ENCODE measurements around the gene METTL2B.

METTL2B gene

GRCh38 chr7:128452552-128452951 is 24.0 kb upstream of the METTL2B start:
- no peaks in the 10 kb centered on the region for H3F3A ChIP-seq (ENCODE audit: low read depth)
- H3K79me2 ChIP-seq (ENCODE audit: insufficient read depth, low read length): peaks cover 19% of the 10 kb centered on the region
- H3K9me2 ChIP-seq (replicated peaks; ENCODE audit: low read depth, low read length): no peaks in the 10 kb centered on the region
- H3K27me3 ChIP-seq (ENCODE audit: insufficient read depth, low read length, poor library complexity, severe bottlenecking): no peaks in the 10 kb centered on the region
- no peak overlapping the region for H3K4me2 ChIP-seq (ENCODE audit: low read depth, low read length, poor library complexity, severe bottlenecking)
- H3K9ac ChIP-seq (ENCODE audit: low read depth, low read length, poor library complexity, severe bottlenecking): no peak overlapping the region
- H4K20me1 ChIP-seq (ENCODE audit: insufficient read depth, low read length, poor library complexity, severe bottlenecking): peaks cover 8% of the 10 kb centered on the region
- no peaks in the 10 kb centered on the region for H3K9me3 ChIP-seq (ENCODE audit: insufficient read depth, low read depth, low read length)
- no peak overlapping the region for H2AFZ ChIP-seq (ENCODE audit: low read length)
- H3K4me3 ChIP-seq (ENCODE audit: low read length, poor library complexity, severe bottlenecking): no peak overlapping the region
- H3K36me3 ChIP-seq (ENCODE audit: insufficient read depth, low read length): no peaks in the 10 kb centered on the region
- no peak for TF ChIP-seq CTCF (conservative IDR thresholded peaks at IDR 0.05; ENCODE audit: low read length)
- no peak for TF ChIP-seq EZH2phosphoT487 (IDR thresholded peaks at IDR 0.05; ENCODE audit: borderline replicate concordance)
- H3K4me1 ChIP-seq (ENCODE audit: insufficient read depth, low read length, poor library complexity, severe bottlenecking): peaks cover 28% of the 10 kb centered on the region

- Histone ChIP-seq H2AFZ (ENCODE audit: low read length) (no peak overlapping the region; the same call in 1 of the 2 replicates), H3K9me3 (ENCODE audit: insufficient read depth, low read depth, low read length) (no peaks in the 10 kb centered on the region), H3K27me3 (ENCODE audit: insufficient read depth, low read length, poor library complexity, severe bottlenecking) (no peaks in the 10 kb centered on the region), H3K9ac (ENCODE audit: low read depth, low read length, poor library complexity, severe bottlenecking) (peak overlapping the region; percentile 94), H3F3A (ENCODE audit: low read depth) (no peaks in the 10 kb centered on the region), H3K4me2 (ENCODE audit: low read depth, low read length, poor library complexity, severe bottlenecking) (peak overlapping the region; percentile 92), H3K9me2 (replicated peaks; ENCODE audit: low read depth, low read length) (no peaks in the 10 kb centered on the region), H3K4me1 (ENCODE audit: insufficient read depth, low read length, poor library complexity, severe bottlenecking) (peaks cover 43% of the 10 kb centered on the region), H3K36me3 (ENCODE audit: insufficient read depth, low read length) (no peaks in the 10 kb centered on the region), H3K4me3 (ENCODE audit: low read length, poor library complexity, severe bottlenecking) (no peak overlapping the region), H4K20me1 (ENCODE audit: insufficient read depth, low read length, poor library complexity, severe bottlenecking) (peaks cover 23% of the 10 kb centered on the region), H3K79me2 (ENCODE audit: insufficient read depth, low read length) (peaks cover 34% of the 10 kb centered on the region)
- TF ChIP-seq EZH2phosphoT487 (IDR thresholded peaks at IDR 0.05; ENCODE audit: borderline replicate concordance): no peak
- TF ChIP-seq CTCF (conservative IDR thresholded peaks at IDR 0.05; ENCODE audit: low read length): no peak
Observed at GRCh38 chr7:128453836-128454804, 22.4 kb upstream of the METTL2B start.

- Histone ChIP-seq H3K9me3 (ENCODE audit: insufficient read depth, low read depth, low read length) (no peaks in the 10 kb centered on the region), H3K4me2 (ENCODE audit: low read depth, low read length, poor library complexity, severe bottlenecking) (peak overlapping the region; percentile 92), H3K36me3 (ENCODE audit: insufficient read depth, low read length) (no peaks in the 10 kb centered on the region), H3K4me1 (ENCODE audit: insufficient read depth, low read length, poor library complexity, severe bottlenecking) (peaks cover 50% of the 10 kb centered on the region), H3K27me3 (ENCODE audit: insufficient read depth, low read length, poor library complexity, severe bottlenecking) (no peaks in the 10 kb centered on the region), H3F3A (ENCODE audit: low read depth) (no peaks in the 10 kb centered on the region), H4K20me1 (ENCODE audit: insufficient read depth, low read length, poor library complexity, severe bottlenecking) (peaks cover 31% of the 10 kb centered on the region), H2AFZ (ENCODE audit: low read length) (peak overlapping the region; percentile 89), H3K4me3 (ENCODE audit: low read length, poor library complexity, severe bottlenecking) (peak overlapping the region; percentile 87), H3K79me2 (ENCODE audit: insufficient read depth, low read length) (peaks cover 43% of the 10 kb centered on the region), H3K9ac (ENCODE audit: low read depth, low read length, poor library complexity, severe bottlenecking) (peak overlapping the region; percentile 94), H3K9me2 (replicated peaks; ENCODE audit: low read depth, low read length) (no peaks in the 10 kb centered on the region)
- TF ChIP-seq EZH2phosphoT487 (IDR thresholded peaks at IDR 0.05; ENCODE audit: borderline replicate concordance) (no peak), CTCF (conservative IDR thresholded peaks at IDR 0.05; ENCODE audit: low read length) (no peak)
Observed at GRCh38 chr7:128454808-128455542, 21.6 kb upstream of the METTL2B start.
